Gastrocnemius medialis (tissue), 4 donors: Measurements from ENCODE around the gene ABTB1.

Experiments
- POLR2A ChIP-seq, 2 donors: fragments of 450-650 bp; IDR thresholded peaks; one replicate each; pipeline ENCODE4 v1.6.1; 2017; ENCODE audit warnings: antibody characterized with exemption in 2 of 2, mild to moderate bottlenecking in 2 of 2, moderate library complexity in 2 of 2
- TF ChIP-seq, protein P1 (sequence below), 5 experiments: fragments of 450-650 bp in 3 of 5; fragments of 200-600 bp in 2 of 5; sonication (generic) in 2 of 5; IDR thresholded peaks in 4 of 5; conservative IDR thresholded peaks in 1 of 5; 1 replicate in 4 of 5; 2 replicates in 1 of 5; pipeline ENCODE4 v1.5.1; 2016 to 2019; ENCODE audit warnings: antibody characterized with exemption in 5 of 5, mild to moderate bottlenecking in 3 of 5, moderate library complexity in 3 of 5

DNA sequence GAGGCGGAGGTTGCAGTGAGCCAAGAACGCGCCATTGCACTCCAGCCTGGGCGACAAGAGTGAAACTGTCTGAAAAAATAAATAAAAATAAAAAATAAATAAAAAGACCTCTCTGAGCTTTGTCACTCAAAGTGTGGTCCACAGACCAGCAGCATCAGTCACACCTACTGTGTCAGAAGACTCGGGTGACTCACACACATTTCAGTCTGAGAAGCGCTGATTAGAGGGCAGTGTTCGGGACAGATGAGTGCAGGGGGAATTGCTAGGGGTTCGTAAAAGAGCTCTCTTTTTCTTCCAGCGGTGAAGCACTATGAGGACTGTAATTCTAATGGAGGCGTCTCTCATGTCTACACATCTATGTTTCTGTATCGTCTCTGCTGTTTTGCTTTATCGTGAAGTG, 38.1 kb upstream of the ABTB1 start:
- TF ChIP-seq, protein P1, sequence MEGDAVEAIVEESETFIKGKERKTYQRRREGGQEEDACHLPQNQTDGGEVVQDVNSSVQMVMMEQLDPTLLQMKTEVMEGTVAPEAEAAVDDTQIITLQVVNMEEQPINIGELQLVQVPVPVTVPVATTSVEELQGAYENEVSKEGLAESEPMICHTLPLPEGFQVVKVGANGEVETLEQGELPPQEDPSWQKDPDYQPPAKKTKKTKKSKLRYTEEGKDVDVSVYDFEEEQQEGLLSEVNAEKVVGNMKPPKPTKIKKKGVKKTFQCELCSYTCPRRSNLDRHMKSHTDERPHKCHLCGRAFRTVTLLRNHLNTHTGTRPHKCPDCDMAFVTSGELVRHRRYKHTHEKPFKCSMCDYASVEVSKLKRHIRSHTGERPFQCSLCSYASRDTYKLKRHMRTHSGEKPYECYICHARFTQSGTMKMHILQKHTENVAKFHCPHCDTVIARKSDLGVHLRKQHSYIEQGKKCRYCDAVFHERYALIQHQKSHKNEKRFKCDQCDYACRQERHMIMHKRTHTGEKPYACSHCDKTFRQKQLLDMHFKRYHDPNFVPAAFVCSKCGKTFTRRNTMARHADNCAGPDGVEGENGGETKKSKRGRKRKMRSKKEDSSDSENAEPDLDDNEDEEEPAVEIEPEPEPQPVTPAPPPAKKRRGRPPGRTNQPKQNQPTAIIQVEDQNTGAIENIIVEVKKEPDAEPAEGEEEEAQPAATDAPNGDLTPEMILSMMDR (IDR thresholded peaks at IDR 0.05 in 4 of 5, conservative IDR thresholded peaks at IDR 0.05 in 1 of 5): no peak
- no peak for TF ChIP-seq POLR2A (IDR thresholded peaks at IDR 0.05)
